K562 (cell line): ENCODE results near the gene TMC6. TPM values are rescaled to one million over a fixed set of nuclear protein-coding genes. Genes with fewer than 3 reads are reported as not detected.

Source experiments
- ARID4B ChIP-seq: sonication (generic); formaldehyde crosslinking; IDR thresholded peaks from 2 replicates; pipeline ENCODE4 v1.8.0; 2022; ENCODE audit warnings: mild to moderate bottlenecking, missing genetic modification reagents
- CBX5 ChIP-seq: IDR thresholded peaks from 2 replicates; pipeline ENCODE4 v1.6.1; 2014; ENCODE audit warnings: low read depth, borderline replicate concordance
- CC2D1A ChIP-seq: fragments of 450-650 bp; IDR thresholded peaks from 2 replicates; pipeline ENCODE4 v1.6.1; 2017; ENCODE audit warnings: mild to moderate bottlenecking
- CTBP1 ChIP-seq: fragments of 450-650 bp; IDR thresholded peaks from 2 replicates; pipeline ENCODE4 v1.6.1; 2016; ENCODE audit warnings: borderline replicate concordance
- ELK1 ChIP-seq: sonication (generic); formaldehyde crosslinking; IDR thresholded peaks from 2 replicates; pipeline ENCODE4 v1.8.1; 2022; ENCODE audit warnings: missing genetic modification reagents
- KLF1 ChIP-seq: fragments of 450-650 bp; IDR thresholded peaks from 2 replicates; pipeline ENCODE4 v1.6.1; 2016; ENCODE audit warnings: missing genetic modification characterization, missing compliant biosample characterization
- MITF ChIP-seq: IDR thresholded peaks from 2 replicates; pipeline ENCODE4 v1.6.1; 2014; ENCODE audit warnings: antibody characterized with exemption
- NFRKB ChIP-seq: fragments of 450-650 bp; IDR thresholded peaks from 2 replicates; pipeline ENCODE4 v1.6.1; 2016; ENCODE audit warnings: low read depth
- POLR2AphosphoS5 ChIP-seq: IDR thresholded peaks from 2 replicates; pipeline ENCODE4 v1.6.1; 2011; ENCODE audit warnings: mild to moderate bottlenecking, low read depth, low read length, moderate library complexity; ENCODE audit not compliant: control insufficient read depth, insufficient read depth
- RB1 ChIP-seq: fragments of 450-650 bp; IDR thresholded peaks from 2 replicates; pipeline ENCODE4 v1.6.1; 2017; ENCODE audit warnings: low read depth, mild to moderate bottlenecking
- TSC22D4 ChIP-seq: fragments of 450-650 bp; IDR thresholded peaks from 2 replicates; pipeline ENCODE4 v1.6.1; 2016; ENCODE audit warnings: missing genetic modification characterization, missing biosample characterization, control low read depth
- ZNF76 ChIP-seq: fragments of 250-450 bp; sonication (Bioruptor Pico); IDR thresholded peaks from 2 replicates; pipeline ENCODE4 v1.4.0; 2020; ENCODE audit warnings: mild to moderate bottlenecking, moderate library complexity, borderline replicate concordance
- polyA plus RNA-seq, 8 experiments: library from polyadenylated mRNA; depleted of rRNA in 4 of 8; stranded (reverse) in 5 of 8; unstranded in 3 of 8; fragments of >200 nt; fragmentation: Nextera tagmentation in 2 of 8; fragmentation: Illumina TruSeq in 1 of 8; extraction: Ambion mirVana in 2 of 8; extraction: Trizol in 1 of 8; gene quantifications; 2 replicates each; pipeline versions ENCODE4 v1.2.1 to v1.2.3, GENCODE V29; 2011 to 2014; ENCODE audit warnings: inconsistent platforms in 1 of 8, missing spikeins in 1 of 8
- total RNA-seq, 7 experiments: library from RNA; depleted of rRNA in 6 of 7; stranded (reverse); fragments of >200 nt in 6 of 7; fragmentation: Illumina TruSeq in 2 of 7; extraction: Trizol in 2 of 7; gene quantifications; 2 replicates each; pipeline versions ENCODE4 v1.2.1 to v1.2.3, GENCODE V29; 2011 to 2021; ENCODE audit warnings: low replicate concordance in 1 of 7
- TF ChIP-seq, protein P1 (sequence below): fragments of 450-650 bp; IDR thresholded peaks from 2 replicates; pipeline ENCODE4 v1.6.1; 2017; ENCODE audit warnings: mild to moderate bottlenecking, moderate library complexity
- TF ChIP-seq, protein P2 (sequence below): sonication (generic); formaldehyde crosslinking; IDR thresholded peaks from 2 replicates; pipeline ENCODE4 v1.8.0; 2022; ENCODE audit warnings: mild to moderate bottlenecking, missing genetic modification reagents

Gene TMC6
- total and polyA plus RNA-seq, 9 of the 15 experiments (the other 6 are each of a cell fraction or from before 2014, with no cell fraction given), result 4.1 to 351 (median 66.9) TPM

DNA sequence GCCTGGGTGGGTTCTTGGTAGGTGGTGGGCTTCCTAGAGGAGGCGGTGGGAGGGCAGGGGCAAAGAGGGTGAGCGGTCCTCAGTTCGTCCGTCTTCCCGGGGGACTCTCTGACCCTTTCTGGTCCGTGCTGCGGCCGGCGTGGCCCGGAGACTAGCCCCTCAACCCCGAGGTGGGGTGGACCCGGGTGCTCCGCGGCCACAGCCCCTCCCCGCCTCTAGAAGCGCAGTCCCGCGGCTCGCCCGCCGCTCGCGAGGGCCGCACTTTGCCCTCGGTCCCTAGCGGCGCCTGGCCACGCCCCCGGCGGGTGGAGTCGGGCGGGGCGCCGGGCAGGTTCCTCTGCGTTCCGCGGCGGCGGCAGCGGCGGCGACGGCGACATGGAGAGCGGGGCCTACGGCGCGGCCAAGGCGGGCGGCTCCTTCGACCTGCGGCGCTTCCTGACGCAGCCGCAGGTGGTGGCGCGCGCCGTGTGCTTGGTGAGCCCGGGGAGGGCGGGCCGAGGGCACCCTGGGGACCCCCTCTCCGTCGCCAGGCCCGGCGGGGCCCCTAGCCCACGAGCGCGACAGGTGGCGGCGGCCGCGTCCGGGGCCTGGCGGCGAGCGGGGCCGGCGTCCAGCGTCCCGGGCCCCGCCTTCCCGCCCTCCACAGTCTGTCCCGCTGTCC lies 39.8 kb upstream of the TMC6 start, which contains the start of gene SYNGR2 (continued):
- TF ChIP-seq, protein P1, sequence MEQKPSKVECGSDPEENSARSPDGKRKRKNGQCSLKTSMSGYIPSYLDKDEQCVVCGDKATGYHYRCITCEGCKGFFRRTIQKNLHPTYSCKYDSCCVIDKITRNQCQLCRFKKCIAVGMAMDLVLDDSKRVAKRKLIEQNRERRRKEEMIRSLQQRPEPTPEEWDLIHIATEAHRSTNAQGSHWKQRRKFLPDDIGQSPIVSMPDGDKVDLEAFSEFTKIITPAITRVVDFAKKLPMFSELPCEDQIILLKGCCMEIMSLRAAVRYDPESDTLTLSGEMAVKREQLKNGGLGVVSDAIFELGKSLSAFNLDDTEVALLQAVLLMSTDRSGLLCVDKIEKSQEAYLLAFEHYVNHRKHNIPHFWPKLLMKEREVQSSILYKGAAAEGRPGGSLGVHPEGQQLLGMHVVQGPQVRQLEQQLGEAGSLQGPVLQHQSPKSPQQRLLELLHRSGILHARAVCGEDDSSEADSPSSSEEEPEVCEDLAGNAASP, result no peak
- 0 out of 2 replicates have a peak, but pooled peaks have one; percentile 21 for TF ChIP-seq KLF1 (tag)
- TF ChIP-seq CTBP1, result peak; percentile 87
- TF ChIP-seq TSC22D4 (tag), result no peak
- TF ChIP-seq POLR2AphosphoS5, result 0 out of 2 replicates have a peak, but pooled peaks have one; percentile 51
- peak; percentile 95 for TF ChIP-seq RB1
- no peak for TF ChIP-seq CC2D1A
- no peak for TF ChIP-seq ELK1 (CRISPR knock-in tag)
- TF ChIP-seq, protein P2, sequence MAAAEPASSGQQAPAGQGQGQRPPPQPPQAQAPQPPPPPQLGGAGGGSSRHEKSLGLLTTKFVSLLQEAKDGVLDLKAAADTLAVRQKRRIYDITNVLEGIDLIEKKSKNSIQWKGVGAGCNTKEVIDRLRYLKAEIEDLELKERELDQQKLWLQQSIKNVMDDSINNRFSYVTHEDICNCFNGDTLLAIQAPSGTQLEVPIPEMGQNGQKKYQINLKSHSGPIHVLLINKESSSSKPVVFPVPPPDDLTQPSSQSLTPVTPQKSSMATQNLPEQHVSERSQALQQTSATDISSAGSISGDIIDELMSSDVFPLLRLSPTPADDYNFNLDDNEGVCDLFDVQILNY (CRISPR knock-in tag), result no peak
- no peak for TF ChIP-seq ZNF76 (CRISPR knock-in tag)
- no peak for TF ChIP-seq NFRKB
- no peak for TF ChIP-seq CBX5
- TF ChIP-seq MITF, result peak; percentile 30; the same call in 1 of the 2 replicates
- no peak; the same call in 1 of the 2 replicates for TF ChIP-seq ARID4B (CRISPR knock-in tag)
